IMR-90 (cell line): ENCODE results near the gene RFXANK.

Source experiments
- CEBPB ChIP-seq: IDR thresholded peaks from 2 replicates; pipeline ENCODE4 v1.6.1; 2012; ENCODE audit warnings: low read depth, low read length, improper control_type of control experiment
- CTCF ChIP-seq: conservative IDR thresholded peaks from 2 replicates; pipeline ENCODE4 v1.5.1; 2012; ENCODE audit warnings: mild to moderate bottlenecking, low read depth, low read length, improper control_type of control experiment
- FOS ChIP-seq: fragments of 150-350 bp; IDR thresholded peaks from 2 replicates; pipeline ENCODE4 v1.6.1; 2016; ENCODE audit warnings: low read depth, low read length
- POLR2A ChIP-seq: IDR thresholded peaks from 2 replicates; pipeline ENCODE4 v1.6.1; 2012; ENCODE audit warnings: mild to moderate bottlenecking, low read depth, low read length
- RAD21 ChIP-seq: IDR thresholded peaks from 2 replicates; pipeline ENCODE4 v1.6.1; 2012; ENCODE audit warnings: low read length, improper control_type of control experiment
- SMC3 ChIP-seq: fragments of 150-350 bp; IDR thresholded peaks from 2 replicates; pipeline ENCODE4 v1.6.1; 2016; ENCODE audit warnings: low read depth, mild to moderate bottlenecking, antibody characterized with exemption, low read length, moderate library complexity

GRCh38 chr19:19215792-19216191 lies 23.7 kb downstream of the RFXANK start:
- TF ChIP-seq CEBPB (no peak), POLR2A (no peak), CTCF (no peak), RAD21 (no peak), FOS (no peak), SMC3 (no peak)
